Measurements from ENCODE around the gene CALY.

The CALY gene

DNA sequence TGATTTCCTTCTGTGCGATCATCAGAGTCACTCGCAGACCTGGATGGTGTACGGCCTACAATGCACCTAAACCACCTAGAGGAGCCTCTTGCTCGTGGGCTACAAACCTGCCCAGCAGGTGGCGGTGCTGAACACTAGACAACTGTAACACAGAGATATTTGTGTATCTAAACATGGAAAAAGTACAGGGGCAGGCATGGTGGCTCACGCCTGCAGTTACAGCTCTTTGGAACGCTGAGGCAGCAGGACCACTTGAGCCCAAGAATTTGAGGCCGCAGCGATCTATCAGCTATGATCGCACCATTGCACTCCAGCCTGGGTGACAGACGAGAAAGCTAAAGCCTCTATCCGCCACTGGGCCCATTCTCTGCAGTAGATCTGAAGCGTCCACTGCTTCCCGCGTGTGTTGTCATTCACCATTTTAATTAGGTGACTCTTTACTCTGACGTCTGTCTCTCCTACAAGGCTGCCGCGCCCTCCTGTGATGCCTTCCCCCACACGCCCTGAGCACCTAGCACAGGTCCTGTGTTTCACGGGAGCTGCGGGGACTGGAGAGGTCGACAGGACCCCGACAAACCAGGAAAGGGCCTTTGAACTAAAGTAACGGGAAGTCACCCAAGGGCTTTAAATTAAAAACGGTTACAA lies 28.8 kb downstream of the CALY start (continued):
- TF ChIP-seq ZSCAN4 (tag by site-specific recombination; IDR thresholded peaks at IDR 0.05) (no peak), ZNF501 (tag by site-specific recombination; IDR thresholded peaks at IDR 0.05) (peak; percentile 61; the same call in 1 of the 2 replicates), ZNF10 (tag by site-specific recombination; IDR thresholded peaks at IDR 0.05) (no peak), ZNF155 (tag by site-specific recombination; IDR thresholded peaks at IDR 0.05) (no peak)
- TF ChIP-seq, protein P1, sequence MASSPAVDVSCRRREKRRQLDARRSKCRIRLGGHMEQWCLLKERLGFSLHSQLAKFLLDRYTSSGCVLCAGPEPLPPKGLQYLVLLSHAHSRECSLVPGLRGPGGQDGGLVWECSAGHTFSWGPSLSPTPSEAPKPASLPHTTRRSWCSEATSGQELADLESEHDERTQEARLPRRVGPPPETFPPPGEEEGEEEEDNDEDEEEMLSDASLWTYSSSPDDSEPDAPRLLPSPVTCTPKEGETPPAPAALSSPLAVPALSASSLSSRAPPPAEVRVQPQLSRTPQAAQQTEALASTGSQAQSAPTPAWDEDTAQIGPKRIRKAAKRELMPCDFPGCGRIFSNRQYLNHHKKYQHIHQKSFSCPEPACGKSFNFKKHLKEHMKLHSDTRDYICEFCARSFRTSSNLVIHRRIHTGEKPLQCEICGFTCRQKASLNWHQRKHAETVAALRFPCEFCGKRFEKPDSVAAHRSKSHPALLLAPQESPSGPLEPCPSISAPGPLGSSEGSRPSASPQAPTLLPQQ (tag by site-specific recombination; IDR thresholded peaks at IDR 0.05): peak; percentile 44
- TF ChIP-seq, protein P2, sequence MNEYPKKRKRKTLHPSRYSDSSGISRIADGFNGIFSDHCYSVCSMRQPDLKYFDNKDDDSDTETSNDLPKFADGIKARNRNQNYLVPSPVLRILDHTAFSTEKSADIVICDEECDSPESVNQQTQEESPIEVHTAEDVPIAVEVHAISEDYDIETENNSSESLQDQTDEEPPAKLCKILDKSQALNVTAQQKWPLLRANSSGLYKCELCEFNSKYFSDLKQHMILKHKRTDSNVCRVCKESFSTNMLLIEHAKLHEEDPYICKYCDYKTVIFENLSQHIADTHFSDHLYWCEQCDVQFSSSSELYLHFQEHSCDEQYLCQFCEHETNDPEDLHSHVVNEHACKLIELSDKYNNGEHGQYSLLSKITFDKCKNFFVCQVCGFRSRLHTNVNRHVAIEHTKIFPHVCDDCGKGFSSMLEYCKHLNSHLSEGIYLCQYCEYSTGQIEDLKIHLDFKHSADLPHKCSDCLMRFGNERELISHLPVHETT (tag by site-specific recombination; IDR thresholded peaks at IDR 0.05): 0 out of 2 replicates have a peak, but pooled peaks have one; percentile 28

- no peak overlapping the region for H3K27ac ChIP-seq (ENCODE audit: extremely low read depth, low read depth, low read length)
- H3K36me3 ChIP-seq (ENCODE audit: control insufficient read depth in 2 of 2, insufficient read depth in 1 of 2, low read length in 2 of 2): peaks cover 7 to 52% of the 10 kb centered on the region in 2 experiments; a peak in 2 of 3 replicates
- H3K4me1 ChIP-seq (ENCODE audit: control insufficient read depth, insufficient read depth, low read length): no peaks in the 10 kb centered on the region
- ChIA-PET CTCF (interaction anchor here (0.6 to 2.4 kb wide), 11 partner anchors 9 to 367 kb away, joined by 3 to 7 read pairs (median 4); no protein-coding TSS in a partner anchor), POLR2A (interaction anchor here (1.6 kb wide), 1 partner anchor 23 kb away, joined by 5 read pairs; no protein-coding TSS in a partner anchor)
- H3K9me3 ChIP-seq (ENCODE audit: control insufficient read depth, insufficient read depth, low read depth, low read length): no peaks in the 10 kb centered on the region
- no peak overlapping the region for H3K4me3 ChIP-seq (ENCODE audit: low read depth, low read length)
- TF ChIP-seq, protein P3, sequence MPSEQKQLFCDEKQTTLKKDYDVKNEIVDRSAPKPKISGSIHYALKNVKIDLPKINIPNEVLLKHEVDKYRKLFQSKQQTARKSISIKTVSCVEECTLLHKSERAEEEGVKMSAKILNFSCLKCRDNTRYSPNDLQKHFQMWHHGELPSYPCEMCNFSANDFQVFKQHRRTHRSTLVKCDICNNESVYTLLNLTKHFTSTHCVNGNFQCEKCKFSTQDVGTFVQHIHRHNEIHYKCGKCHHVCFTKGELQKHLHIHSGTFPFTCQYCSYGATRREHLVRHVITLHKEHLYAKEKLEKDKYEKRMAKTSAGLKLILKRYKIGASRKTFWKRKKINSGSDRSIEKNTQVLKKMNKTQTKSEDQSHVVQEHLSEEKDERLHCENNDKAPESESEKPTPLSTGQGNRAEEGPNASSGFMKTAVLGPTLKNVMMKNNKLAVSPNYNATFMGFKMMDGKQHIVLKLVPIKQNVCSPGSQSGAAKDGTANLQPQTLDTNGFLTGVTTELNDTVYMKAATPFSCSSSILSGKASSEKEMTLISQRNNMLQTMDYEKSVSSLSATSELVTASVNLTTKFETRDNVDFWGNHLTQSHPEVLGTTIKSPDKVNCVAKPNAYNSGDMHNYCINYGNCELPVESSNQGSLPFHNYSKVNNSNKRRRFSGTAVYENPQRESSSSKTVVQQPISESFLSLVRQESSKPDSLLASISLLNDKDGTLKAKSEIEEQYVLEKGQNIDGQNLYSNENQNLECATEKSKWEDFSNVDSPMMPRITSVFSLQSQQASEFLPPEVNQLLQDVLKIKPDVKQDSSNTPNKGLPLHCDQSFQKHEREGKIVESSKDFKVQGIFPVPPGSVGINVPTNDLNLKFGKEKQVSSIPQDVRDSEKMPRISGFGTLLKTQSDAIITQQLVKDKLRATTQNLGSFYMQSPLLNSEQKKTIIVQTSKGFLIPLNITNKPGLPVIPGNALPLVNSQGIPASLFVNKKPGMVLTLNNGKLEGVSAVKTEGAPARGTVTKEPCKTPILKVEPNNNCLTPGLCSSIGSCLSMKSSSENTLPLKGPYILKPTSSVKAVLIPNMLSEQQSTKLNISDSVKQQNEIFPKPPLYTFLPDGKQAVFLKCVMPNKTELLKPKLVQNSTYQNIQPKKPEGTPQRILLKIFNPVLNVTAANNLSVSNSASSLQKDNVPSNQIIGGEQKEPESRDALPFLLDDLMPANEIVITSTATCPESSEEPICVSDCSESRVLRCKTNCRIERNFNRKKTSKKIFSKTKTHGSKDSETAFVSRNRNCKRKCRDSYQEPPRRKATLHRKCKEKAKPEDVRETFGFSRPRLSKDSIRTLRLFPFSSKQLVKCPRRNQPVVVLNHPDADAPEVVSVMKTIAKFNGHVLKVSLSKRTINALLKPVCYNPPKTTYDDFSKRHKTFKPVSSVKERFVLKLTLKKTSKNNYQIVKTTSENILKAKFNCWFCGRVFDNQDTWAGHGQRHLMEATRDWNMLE (tag by site-specific recombination; conservative IDR thresholded peaks at IDR 0.05; ENCODE audit: low read depth): no peak
- TF ChIP-seq ZBTB1 (tag by site-specific recombination; IDR thresholded peaks at IDR 0.05): no peak
- TF ChIP-seq ZNF514 (tag by site-specific recombination; IDR thresholded peaks at IDR 0.05): no peak
- no peak for TF ChIP-seq SP2 (tag by site-specific recombination; IDR thresholded peaks at IDR 0.05)
- TF ChIP-seq, protein P4, sequence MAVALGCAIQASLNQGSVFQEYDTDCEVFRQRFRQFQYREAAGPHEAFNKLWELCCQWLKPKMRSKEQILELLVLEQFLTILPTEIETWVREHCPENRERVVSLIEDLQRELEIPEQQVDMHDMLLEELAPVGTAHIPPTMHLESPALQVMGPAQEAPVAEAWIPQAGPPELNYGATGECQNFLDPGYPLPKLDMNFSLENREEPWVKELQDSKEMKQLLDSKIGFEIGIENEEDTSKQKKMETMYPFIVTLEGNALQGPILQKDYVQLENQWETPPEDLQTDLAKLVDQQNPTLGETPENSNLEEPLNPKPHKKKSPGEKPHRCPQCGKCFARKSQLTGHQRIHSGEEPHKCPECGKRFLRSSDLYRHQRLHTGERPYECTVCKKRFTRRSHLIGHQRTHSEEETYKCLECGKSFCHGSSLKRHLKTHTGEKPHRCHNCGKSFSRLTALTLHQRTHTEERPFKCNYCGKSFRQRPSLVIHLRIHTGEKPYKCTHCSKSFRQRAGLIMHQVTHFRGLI (tag by site-specific recombination; IDR thresholded peaks at IDR 0.05): no peak
- TF ChIP-seq, protein P5, sequence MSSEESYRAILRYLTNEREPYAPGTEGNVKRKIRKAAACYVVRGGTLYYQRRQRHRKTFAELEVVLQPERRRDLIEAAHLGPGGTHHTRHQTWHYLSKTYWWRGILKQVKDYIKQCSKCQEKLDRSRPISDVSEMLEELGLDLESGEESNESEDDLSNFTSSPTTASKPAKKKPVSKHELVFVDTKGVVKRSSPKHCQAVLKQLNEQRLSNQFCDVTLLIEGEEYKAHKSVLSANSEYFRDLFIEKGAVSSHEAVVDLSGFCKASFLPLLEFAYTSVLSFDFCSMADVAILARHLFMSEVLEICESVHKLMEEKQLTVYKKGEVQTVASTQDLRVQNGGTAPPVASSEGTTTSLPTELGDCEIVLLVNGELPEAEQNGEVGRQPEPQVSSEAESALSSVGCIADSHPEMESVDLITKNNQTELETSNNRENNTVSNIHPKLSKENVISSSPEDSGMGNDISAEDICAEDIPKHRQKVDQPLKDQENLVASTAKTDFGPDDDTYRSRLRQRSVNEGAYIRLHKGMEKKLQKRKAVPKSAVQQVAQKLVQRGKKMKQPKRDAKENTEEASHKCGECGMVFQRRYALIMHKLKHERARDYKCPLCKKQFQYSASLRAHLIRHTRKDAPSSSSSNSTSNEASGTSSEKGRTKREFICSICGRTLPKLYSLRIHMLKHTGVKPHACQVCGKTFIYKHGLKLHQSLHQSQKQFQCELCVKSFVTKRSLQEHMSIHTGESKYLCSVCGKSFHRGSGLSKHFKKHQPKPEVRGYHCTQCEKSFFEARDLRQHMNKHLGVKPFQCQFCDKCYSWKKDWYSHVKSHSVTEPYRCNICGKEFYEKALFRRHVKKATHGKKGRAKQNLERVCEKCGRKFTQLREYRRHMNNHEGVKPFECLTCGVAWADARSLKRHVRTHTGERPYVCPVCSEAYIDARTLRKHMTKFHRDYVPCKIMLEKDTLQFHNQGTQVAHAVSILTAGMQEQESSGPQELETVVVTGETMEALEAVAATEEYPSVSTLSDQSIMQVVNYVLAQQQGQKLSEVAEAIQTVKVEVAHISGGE (tag by site-specific recombination; conservative IDR thresholded peaks at IDR 0.05; ENCODE audit: low read depth): no peak
- TF ChIP-seq YY1 (tag by site-specific recombination; IDR thresholded peaks at IDR 0.05): no peak
- no peak for TF ChIP-seq SCRT1 (tag by site-specific recombination; IDR thresholded peaks at IDR 0.05; ENCODE audit: borderline replicate concordance)
- no peak for TF ChIP-seq HOXD13 (CRISPR knock-in tag; IDR thresholded peaks at IDR 0.05; ENCODE audit: borderline replicate concordance)
- no peak for TF ChIP-seq OVOL3 (tag by site-specific recombination; IDR thresholded peaks at IDR 0.05)
- TF ChIP-seq ZNF239 (tag by site-specific recombination; IDR thresholded peaks at IDR 0.05): no peak
- no peak for TF ChIP-seq ZNF335 (tag by site-specific recombination; conservative IDR thresholded peaks at IDR 0.05)
- TF ChIP-seq ZNF214 (tag by site-specific recombination; IDR thresholded peaks at IDR 0.05; ENCODE audit: borderline replicate concordance): no peak
These were observed 29.7 kb downstream of the CALY start for GRCh38 chr10:133306941-133307379.
